Neural crest cell (in vitro differentiated cells): ENCODE results near the gene CLNK. TPM values are rescaled to one million over a fixed set of nuclear protein-coding genes. Genes with fewer than 3 reads are reported as not detected.
A peak's percentile ranks its signal among the peaks of the same experiment; 100 is the strongest.

Experiments
- DNase-seq: peaks from one replicate; pipeline ENCODE4 v3.0.0; 2021; ENCODE audit warnings: low read depth, mixed read lengths, low spot score
- H3K27ac Mint-ChIP-seq: one replicate; pipeline ENCODE4 v1.8.0; 2021; ENCODE audit warnings: mild to moderate bottlenecking, mixed read lengths; ENCODE audit not compliant: unreplicated experiment
- H3K27me3 Mint-ChIP-seq: 2 replicates; pipeline ENCODE4 v1.8.0; 2021; ENCODE audit warnings: low read depth, mild to moderate bottlenecking, mixed read lengths
- H3K36me3 Mint-ChIP-seq: 2 replicates; pipeline ENCODE4 v1.8.0; 2021; ENCODE audit warnings: low read depth, mild to moderate bottlenecking, mixed read lengths
- H3K4me1 Mint-ChIP-seq: 2 replicates; pipeline ENCODE4 v1.8.0; 2021; ENCODE audit warnings: mixed read lengths
- H3K4me3 Mint-ChIP-seq: one replicate; pipeline ENCODE4 v1.8.0; 2021; ENCODE audit warnings: mild to moderate bottlenecking, mixed read lengths
- H3K9me3 Mint-ChIP-seq: 2 replicates; pipeline ENCODE4 v1.8.0; 2021; ENCODE audit warnings: mixed read lengths
- CTCF ChIP-seq: fragments of 200-600 bp; sonication (generic); conservative IDR thresholded peaks from 2 replicates; pipeline ENCODE4 v1.5.0; 2021; ENCODE audit warnings: antibody characterized with exemption, mild to moderate bottlenecking
- total RNA-seq: library from RNA; stranded (reverse); gene quantifications from 2 replicates; pipeline ENCODE4 v1.2.1, GENCODE V29; 2021

Gene CLNK
- total RNA-seq, 1 donor from 2014 or later: not detected

- Mint-ChIP-seq H3K36me3 (peaks cover 59% of the 10 kb centered on the region), H3K9me3 (peaks cover 14% of the 10 kb centered on the region), H3K4me1 (peaks cover 38% of the 10 kb centered on the region), H3K27ac (peak overlapping the region; percentile 96), H3K27me3 (peaks cover 29% of the 10 kb centered on the region), H3K4me3 (peak overlapping the region; percentile 96)
- no peak for TF ChIP-seq CTCF
- peak; percentile 34 for DNase-seq
These were observed 227.8 kb downstream of the CLNK start for GRCh38 chr4:10456595-10457254.

- Mint-ChIP-seq H3K4me1 (peaks cover 35% of the 10 kb centered on the region), H3K9me3 (peaks cover 14% of the 10 kb centered on the region), H3K36me3 (peaks cover 58% of the 10 kb centered on the region), H3K27me3 (peaks cover 25% of the 10 kb centered on the region), H3K4me3 (peak overlapping the region; percentile 96), H3K27ac (peak overlapping the region; percentile 96)
- no peak for DNase-seq
- TF ChIP-seq CTCF: no peak
These were observed 228.3 kb downstream of the CLNK start for GRCh38 chr4:10456260-10456594.

GRCh38 chr4:10455133-10455532 is 229.4 kb downstream of the CLNK start:
- Mint-ChIP-seq H3K4me3 (peak overlapping the region; percentile 96), H3K27me3 (peaks cover 20% of the 10 kb centered on the region), H3K4me1 (peaks cover 29% of the 10 kb centered on the region), H3K36me3 (peaks cover 66% of the 10 kb centered on the region), H3K9me3 (peaks cover 17% of the 10 kb centered on the region), H3K27ac (no peak overlapping the region)
- no peak for DNase-seq
- no peak for TF ChIP-seq CTCF

- peak overlapping the region; percentile 96 for H3K4me3 Mint-ChIP-seq
- no peak for TF ChIP-seq CTCF
- H3K36me3 Mint-ChIP-seq: peaks cover 70% of the 10 kb centered on the region
- DNase-seq: no peak
- H3K4me1 Mint-ChIP-seq: peaks cover 29% of the 10 kb centered on the region
- H3K9me3 Mint-ChIP-seq: peaks cover 18% of the 10 kb centered on the region
- no peak overlapping the region for H3K27ac Mint-ChIP-seq
- peaks cover 20% of the 10 kb centered on the region for H3K27me3 Mint-ChIP-seq
These were observed 229.8 kb downstream of the CLNK start for GRCh38 chr4:10454726-10455125.

- DNase-seq: no peak
- H3K9me3 Mint-ChIP-seq: peaks cover 17% of the 10 kb centered on the region
- no peak for TF ChIP-seq CTCF
- no peak overlapping the region for H3K27ac Mint-ChIP-seq
- peaks cover 73% of the 10 kb centered on the region for H3K36me3 Mint-ChIP-seq
- peak overlapping the region; percentile 85 for H3K4me3 Mint-ChIP-seq
- peaks cover 14% of the 10 kb centered on the region for H3K27me3 Mint-ChIP-seq
- peaks cover 29% of the 10 kb centered on the region for H3K4me1 Mint-ChIP-seq
These were observed 230.4 kb downstream of the CLNK start for GRCh38 chr4:10454121-10454520.
